Measurements from ENCODE around the gene EMC9.
A peak's percentile ranks its signal among the peaks of the same experiment; 100 is the strongest.
"Not testable (repeated sequence)": the region's sequence is repeated elsewhere in the genome, so short reads cannot be mapped to it uniquely, and the experiment has no call there.

The EMC9 gene

DNA sequence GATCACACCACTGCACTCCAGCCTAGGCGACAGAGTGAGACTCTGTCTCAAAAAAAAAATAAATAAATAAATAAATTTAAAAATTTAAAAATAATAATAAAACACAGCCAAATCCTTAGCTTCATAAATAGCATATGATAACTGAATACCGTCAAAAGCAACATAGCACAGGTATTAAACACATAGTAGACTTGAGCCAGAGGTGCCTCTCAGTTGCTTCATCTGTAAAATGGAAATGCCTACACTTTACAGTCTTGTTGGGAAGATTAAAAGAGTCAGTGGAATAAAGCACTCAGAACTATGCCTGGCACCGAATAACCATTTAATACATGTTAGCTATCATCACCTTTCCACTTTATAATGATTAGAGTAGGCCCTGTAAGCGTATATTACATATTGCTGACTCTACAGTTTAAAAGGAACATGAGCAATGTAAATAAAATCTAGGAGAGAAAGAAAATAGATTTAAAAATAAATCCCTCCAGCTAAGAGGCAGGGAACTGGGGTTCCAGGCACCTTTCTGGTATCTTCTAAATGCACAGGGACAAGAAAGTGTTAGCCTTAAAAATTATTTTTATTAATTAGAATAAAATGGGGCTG is 34.6 kb downstream of the EMC9 start:
- DNase-seq: no peak

DNA sequence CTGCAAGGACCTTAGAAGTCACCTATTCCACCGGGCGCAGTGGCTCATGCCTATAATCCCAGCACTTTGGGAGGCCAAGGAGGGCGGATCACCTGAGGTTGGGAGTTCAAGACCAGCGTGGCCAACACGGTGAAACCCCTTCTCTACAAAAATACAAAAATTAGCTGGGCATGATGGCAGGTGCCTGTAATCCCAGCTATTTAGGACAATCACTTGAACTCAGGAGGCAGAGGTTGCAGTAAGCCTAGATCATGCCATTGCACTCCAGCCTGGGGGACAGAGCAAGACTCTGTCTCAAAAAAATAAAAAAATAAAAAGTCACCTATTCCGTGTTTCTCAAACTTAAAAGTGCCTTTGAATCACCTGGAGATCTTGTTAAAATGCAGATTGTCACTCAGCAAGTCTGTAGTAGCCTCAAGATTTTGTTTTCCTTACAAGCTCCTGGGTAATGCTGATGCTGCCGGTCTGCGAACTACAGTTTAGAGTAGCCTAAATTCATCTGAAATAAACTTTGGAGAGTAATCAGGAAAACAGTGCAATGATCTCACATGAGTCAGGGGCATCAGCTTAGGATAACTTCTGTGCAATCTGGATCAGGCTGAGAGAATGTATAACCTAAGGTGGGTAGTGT is 35.7 kb downstream of the EMC9 start:
- DNase-seq: not testable (repeated sequence)

DNA sequence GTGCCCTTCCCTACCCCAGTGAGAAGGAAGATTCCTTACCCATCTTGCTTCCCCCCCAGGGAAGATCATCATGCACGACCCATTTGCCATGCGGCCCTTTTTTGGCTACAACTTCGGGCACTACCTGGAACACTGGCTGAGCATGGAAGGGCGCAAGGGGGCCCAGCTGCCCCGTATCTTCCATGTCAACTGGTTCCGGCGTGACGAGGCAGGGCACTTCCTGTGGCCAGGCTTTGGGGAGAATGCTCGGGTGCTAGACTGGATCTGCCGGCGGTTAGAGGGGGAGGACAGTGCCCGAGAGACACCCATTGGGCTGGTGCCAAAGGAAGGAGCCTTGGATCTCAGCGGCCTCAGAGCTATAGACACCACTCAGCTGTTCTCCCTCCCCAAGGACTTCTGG is 37.9 kb downstream of the EMC9 start:
- DNase-seq: no peak

DNA sequence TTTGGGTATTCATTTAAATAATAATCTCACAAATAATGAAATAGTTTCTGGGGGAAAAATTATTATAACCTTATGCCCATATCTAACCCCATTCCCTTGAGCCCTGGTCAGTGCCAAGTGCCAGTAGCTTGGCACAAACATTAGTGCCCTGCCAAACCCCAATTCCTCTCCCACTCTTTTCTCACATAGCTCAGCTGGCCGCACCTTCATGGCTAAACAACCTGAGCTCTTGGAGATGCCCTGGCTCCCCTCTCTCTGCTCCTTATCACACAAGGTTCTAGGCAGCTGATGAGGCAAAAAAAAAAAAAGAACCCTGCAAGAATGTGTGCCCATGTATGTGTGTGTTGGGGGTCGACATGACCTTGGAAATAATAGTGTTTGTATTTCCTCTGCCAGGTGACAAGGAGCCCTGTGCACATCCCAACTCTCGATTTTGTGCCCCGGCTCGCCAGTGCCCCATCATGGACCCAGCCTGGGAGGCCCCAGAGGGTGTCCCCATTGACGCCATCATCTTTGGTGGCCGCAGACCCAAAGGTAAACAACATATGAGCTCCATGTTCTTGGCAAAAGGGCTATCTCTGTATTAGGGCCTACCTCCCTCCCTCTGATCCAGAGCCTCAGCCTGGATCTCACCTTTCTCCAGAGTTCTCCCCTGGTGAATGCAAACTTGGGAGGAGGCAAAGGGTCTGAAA is 38.9 kb downstream of the EMC9 start:
- no peak for DNase-seq

DNA sequence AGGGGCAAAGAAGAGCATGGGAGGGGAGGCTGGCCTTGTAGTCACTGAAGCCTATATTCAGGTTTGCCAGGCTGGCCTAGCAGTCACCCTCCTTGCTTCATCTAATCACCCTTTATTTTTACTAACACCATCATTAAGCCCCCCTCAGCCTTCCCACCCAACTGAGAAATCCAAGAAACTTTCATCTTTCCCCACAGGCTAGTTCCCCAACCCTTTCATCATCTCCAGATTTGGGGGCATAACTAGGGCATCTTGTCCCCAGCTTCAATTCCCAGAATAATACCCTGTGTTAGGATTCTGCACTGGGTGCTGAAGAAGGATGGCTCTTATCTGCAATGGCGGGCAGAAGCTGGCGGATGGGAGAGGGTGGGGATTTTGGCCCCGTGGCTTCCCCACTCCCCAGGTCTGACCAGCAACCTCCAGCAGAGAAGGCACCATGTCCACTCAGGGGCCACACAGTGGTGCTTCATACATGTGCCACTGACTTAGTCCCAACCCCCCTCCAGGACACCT is 40.4 kb downstream of the EMC9 start:
- DNase-seq: no peak

DNA sequence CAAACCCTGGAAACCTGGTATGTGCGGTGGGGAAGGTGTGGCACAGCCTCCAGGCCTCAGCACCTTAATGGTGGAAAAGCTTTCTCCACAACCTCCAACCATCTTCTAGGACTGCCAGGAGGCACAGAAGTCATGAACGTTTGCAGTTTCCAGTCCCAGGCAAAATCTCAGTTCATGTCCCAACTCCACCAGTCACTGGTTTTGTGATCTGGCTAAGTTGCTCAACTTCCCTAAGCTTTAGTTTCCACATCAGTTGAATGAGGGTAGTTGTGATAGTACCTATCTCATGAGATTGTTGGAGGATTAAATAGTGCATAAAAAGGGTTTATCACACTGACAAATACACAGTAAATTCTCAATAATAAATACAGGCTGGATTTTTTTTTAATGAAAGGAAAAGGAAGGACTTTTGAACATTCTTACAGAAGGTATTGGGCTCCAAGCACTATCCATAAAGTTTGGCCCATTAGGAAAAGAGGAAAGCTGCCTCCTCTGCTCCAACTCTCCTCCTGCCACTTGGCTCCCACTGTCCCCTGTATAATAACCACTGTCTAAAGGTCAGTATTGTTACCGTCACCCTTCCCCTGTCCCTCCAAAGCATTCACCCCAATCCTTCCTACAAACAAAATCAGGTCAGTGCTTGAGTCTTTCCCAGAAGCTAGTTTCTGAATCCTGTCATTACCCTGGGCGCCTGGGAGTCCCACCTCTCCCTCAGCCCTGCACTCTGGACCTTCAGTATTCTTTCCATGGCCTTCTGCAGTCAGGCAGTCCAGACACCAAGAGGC is 41.0 kb downstream of the EMC9 start:
- DNase-seq: no peak

DNA sequence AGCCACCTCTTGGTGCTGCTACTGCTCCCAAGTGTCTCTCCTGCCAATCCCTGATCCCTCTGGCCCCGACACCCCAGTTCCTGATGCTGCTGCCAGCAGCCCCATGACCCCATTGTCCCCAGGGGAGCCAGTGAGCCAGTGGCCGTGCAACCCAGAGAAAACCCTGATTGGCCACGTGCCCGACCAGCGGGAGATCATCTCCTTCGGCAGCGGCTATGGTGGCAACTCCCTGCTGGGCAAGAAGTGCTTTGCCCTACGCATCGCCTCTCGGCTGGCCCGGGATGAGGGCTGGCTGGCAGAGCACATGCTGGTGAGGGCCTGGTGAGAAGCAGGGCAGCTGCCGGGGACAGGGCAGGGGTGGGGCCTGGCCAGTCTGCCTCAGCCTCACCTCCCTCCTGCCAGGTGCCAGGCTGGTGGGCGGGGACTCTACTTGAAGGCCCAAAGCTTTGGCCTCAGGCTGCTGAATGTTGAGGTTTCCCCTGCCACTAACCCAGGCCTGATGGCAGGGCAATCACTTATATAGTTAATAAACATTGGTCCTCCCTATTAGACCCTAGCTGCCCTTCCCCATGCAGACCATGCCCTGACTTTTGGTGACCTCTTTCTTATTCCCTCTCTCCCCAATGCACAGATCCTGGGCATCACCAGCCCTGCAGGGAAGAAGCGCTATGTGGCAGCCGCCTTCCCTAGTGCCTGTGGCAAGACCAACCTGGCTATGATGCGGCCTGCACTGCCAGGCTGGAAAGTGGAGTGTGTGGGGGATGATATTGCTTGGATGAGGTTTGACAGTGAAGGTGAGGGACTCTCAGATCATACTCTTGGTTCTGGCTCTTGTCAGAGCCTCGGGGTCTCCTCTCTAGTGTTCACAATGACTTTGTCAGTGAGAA is 42.2 kb downstream of the EMC9 start:
- no peak for DNase-seq

DNA sequence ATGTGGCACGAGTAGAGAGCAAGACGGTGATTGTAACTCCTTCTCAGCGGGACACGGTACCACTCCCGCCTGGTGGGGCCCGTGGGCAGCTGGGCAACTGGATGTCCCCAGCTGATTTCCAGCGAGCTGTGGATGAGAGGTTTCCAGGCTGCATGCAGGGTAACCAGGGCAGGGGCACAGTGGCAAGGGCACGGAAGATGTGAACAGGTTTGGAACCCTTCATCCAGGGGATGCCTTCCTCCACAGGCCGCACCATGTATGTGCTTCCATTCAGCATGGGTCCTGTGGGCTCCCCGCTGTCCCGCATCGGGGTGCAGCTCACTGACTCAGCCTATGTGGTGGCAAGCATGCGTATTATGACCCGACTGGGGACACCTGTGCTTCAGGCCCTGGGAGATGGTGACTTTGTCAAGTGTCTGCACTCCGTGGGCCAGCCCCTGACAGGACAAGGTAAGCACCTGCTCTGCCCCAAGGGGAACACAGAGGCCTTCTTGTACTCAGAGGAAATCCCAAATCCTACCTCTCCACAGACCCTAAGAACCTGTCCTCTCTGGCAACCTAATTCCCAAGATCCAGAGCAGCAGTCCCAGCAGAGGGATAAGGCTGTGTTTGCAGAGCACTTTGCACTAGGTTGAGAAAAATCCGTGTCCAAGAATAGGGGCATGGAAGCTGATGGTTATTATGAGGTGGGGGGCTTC is 43.0 kb downstream of the EMC9 start:
- no peak for DNase-seq

DNA sequence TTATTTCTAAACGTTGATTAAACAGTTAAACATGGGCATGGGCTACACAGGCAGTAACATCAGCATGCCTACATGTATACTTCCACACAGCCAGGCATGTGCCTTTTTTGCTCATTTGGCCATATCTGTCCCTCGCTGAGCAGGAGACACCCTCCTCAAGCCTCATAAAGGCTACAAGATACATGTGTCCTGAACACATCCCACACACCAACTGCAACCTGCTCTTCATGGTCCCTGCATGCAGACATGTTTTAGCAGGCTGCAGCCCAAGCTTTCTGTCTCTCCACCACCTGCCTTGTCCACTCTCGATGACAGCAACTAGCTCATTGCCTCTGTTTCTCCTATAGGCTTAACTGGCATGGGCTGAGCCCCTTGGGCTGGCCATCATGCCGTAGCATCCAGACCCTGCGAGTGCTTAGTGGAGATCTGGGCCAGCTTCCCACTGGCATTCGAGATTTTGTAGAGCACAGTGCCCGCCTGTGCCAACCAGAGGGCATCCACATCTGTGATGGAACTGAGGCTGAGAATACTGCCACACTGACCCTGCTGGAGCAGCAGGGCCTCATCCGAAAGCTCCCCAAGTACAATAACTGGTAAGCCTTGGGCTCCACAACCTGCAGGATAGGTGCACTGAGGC is 44.7 kb downstream of the EMC9 start:
- DNase-seq: no peak

DNA sequence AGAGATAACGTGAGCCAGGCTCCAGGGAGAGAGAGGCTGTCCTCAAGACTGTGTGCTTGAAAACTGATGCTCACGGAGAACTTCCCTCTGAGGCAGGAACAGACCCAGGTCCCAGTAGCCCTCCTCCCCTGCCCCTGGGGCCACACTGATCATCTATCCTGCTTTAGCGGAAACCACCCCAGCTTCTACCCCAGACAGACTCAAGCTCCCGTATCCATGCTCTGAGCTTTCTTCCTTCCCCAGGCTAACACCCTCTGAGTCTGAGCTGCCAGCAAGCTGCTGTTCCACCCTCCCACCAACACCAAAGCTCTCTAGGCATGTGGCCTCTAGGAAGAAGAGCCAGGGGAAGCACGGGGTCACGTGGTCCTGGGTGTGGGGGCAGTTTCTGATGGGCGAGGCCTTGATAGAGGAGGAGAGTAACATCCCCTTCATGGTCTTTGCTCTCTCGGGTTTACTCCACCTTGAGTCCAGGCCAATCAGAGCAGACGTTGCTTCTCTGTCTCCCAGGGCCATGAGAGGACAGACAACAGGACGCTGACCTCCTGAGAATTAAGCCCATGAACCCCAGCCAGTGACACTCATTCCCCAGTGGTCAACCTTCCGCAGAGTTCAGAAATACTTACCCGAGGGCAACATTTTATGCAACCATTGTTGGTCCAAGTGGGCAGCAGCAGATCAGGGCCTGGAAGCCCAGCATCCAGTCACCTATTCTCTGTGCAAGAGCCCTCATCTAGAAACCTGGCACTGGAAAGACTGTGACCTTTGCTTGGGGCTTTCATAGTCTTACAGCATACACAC is 45.9 kb downstream of the EMC9 start:
- DNase-seq: peak; percentile 78 to 83

DNA sequence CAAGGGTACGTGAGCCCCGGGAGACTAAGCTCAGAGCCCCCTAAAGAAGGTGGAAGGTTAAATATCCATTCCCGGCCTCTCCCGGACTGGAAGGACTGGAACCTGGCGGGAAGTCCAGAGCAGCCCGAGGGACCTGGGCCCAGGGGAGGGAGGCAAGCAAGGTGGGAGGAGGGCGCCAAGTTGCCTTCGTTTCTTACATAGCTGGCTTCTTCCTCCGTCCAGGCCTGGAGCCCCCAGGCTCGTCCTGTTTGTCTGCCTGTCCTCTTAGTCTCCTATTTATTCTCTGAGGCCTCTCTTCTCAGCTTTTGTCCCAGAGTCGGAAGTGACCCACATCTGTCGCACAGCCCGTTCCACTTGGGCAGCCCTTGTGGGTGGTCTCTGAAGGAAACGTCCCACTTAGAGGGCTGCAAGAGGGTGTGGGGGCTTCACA is 46.5 kb downstream of the EMC9 start:
- DNase-seq: peak in 1 of 2 experiments; percentile 47

DNA sequence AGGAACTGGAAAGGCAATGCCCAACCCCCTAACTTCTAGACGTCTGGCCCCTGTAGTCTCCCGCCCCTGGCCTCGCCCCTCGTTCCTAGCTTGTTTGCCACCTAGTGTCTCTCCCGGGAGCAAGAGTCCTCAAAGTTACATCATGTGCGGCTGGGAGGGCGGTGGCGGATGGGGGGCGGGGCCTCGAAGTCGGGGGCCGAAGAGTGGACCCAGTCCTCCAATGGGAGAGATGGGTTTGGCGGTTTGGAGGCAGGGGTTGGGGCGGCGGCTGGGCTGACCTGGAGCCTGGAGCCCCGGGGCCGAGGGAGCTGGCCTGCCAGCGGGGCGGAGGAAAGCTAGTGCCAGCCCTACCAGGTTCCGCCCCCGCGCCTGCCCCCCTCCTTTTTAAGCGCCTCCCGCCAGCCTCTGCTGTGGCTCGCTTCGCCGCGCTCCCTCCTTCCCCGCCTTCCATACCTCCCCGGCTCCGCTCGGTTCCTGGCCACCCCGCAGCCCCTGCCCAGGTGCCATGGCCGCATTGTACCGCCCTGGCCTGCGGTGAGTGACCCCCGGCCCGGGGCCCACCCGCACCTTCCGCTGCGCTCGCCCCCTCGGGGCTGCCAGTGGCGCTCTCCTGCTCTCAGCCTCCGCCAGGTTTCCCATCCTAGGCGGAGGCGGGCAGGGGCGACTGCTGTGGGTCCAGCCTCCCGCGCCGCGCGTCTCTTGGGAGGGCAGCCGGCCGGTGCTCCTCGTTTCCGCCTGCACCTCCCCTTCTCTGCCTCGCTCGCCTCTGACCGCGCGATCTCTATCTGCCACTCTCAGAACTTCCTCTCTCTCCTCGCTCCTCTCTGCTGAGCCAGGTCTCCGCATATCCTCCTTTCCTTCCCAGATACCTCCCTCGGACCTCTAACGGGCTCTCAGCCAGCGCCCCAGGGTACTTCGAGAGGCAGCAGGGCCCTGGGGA is 47.2 kb downstream of the EMC9 start, which contains the start of gene PCK2:
PCK2 (plus strand) TSS at position 411 of the 940 bp plus-strand sequence; CDS start at position 506, 95 bp downstream.
- peak; percentile 87 to 97 for DNase-seq

DNA sequence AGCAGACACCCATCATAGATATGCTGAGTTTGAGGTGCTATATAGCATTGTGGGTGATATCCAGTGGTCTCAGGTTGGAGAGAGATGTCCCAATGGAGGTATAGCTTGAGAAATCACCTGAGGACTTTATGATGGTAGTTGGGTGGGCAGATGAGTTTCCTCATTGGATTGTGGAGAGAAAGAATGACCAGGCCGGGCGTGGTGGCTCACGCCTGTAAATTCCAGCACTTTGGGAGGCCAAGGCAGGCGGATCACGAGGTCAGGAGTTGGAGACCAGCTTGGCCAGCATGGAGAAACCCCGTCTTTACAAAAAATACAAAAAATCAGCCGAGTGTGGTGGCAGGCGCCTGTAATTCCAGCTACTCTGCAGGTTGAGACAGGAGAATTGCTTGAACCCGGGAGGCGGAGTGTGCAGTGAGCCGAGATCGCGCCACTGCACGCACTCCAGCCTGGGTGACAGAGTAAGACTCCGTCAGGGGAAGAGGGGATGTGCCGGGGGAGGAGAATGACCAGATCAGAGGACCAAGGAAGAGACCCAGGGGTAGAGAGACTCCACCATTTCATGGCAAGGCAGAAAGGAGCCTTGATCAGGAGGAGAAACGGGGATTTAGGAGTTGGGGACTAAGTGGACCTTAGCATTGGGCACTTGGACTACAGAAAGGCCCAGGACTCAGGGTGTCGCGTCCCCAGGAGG is 48.0 kb downstream of the EMC9 start:
- no peak for DNase-seq

DNA sequence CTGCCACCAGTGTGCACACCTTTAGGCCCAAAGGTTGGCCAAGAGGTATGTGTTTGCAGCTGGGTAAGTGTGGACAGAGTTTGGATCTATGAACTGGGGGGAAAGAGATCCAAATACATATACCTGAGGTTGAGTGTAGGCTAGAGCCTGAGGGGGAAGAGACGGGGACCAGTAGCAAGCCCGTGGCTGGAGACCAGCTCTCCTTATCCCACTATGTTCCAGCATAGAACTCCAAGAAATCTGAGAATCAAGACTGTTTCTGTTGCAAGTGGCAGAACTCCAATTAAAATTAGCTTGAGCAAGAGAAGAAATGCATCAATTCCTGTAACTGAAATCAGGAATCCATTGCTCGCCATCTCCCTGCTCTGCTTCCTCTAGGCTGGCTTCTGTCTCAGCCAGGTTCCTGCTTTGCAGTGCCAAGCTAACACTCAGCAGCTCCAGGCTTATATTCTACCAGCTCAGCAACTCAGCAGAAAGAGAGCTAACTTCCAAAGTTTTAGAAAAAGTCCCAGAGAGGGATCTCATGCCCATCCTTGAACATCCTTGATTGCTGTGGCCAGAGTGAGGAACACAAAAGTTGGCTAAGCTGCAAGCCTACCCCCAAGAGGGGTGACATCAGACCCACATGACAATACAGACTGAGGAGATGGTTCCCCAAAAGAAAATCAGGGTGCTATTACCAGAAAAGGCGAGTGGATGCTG is 48.7 kb downstream of the EMC9 start:
- DNase-seq: no peak

DNA sequence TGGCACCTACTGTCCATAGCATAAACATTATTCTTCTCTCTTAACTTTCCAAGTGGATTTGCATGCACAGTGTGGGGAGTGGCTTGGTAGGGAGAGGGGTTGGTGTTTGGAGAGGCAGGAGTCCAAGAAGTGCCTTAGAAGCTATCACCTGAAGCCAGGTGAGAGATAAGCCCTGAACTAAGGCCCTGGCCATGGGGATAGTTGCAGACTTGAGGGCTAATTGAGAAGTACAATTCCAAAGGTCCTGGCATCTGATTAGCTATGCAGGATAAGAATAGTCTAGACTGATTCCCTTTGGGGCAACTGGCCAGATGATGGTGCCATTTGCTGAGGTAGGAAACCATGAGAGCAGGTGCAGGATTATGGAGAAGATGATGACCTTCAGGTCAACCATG is 49.3 kb downstream of the EMC9 start:
- DNase-seq: no peak

DNA sequence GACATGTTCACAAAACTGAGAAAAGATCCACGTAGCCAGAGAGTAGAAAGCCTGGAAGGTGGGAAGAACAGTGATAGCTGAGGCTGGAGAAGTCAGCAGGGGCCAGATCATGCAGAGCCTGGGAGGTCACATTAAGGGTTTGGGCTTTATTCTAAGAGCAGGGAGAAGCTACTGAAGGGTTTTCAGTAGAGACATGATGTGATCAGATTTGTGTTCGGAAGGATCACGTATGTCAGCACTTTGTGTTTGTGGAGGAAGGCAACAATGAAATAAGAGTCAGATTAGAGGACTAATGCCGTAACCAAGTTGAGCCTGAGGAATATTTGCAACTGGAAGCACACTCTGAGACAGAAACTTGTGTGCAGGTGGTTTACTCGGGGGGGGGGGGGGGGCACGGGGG is 51.5 kb downstream of the EMC9 start:
- DNase-seq: no peak

Measured in SHP77 (cell line).